Ishikawa (cell line): Measurements from ENCODE around the gene CREB3L2.

Source experiments
- CEBPB ChIP-seq: IDR thresholded peaks from 2 replicates; pipeline ENCODE4 v1.6.1; 2012
- CREB1 ChIP-seq: IDR thresholded peaks from 2 replicates; pipeline ENCODE4 v1.6.1; 2012; ENCODE audit warnings: low read depth
- EGR1 ChIP-seq: IDR thresholded peaks from 2 replicates; pipeline ENCODE4 v1.6.1; 2012
- EP300 ChIP-seq: IDR thresholded peaks from 2 replicates; pipeline ENCODE4 v1.6.1; 2012; ENCODE audit warnings: borderline replicate concordance
- FOXM1 ChIP-seq: IDR thresholded peaks from 2 replicates; pipeline ENCODE4 v1.6.1; 2012; ENCODE audit warnings: low read depth, borderline replicate concordance
- MAX ChIP-seq: IDR thresholded peaks from 2 replicates; pipeline ENCODE4 v1.6.1; 2012
- NFIC ChIP-seq: IDR thresholded peaks from 2 replicates; pipeline ENCODE4 v1.6.1; 2012
- RAD21 ChIP-seq: IDR thresholded peaks from 2 replicates; pipeline ENCODE4 v1.6.1; 2012; ENCODE audit warnings: low read depth
- REST ChIP-seq: IDR thresholded peaks from 2 replicates; pipeline ENCODE4 v1.6.1; 2012; ENCODE audit warnings: low read depth, mild to moderate bottlenecking
- TAF1 ChIP-seq: IDR thresholded peaks from 2 replicates; pipeline ENCODE4 v1.6.1; 2012; ENCODE audit warnings: low read depth, mild to moderate bottlenecking
- TCF12 ChIP-seq: IDR thresholded peaks from 2 replicates; pipeline ENCODE4 v1.6.1; 2012; ENCODE audit warnings: low read depth
- TEAD4 ChIP-seq: IDR thresholded peaks from 2 replicates; pipeline ENCODE4 v1.6.1; 2012
- USF1 ChIP-seq: IDR thresholded peaks from 2 replicates; pipeline ENCODE4 v1.6.1; 2012
- YY1 ChIP-seq: IDR thresholded peaks from 2 replicates; pipeline ENCODE4 v1.6.1; 2012; ENCODE audit warnings: low read depth
- ZBTB7A ChIP-seq: IDR thresholded peaks from 2 replicates; pipeline ENCODE4 v1.6.1; 2012; ENCODE audit warnings: low read depth

CREB3L2 gene

GRCh38 chr7:138044897-138045296 lies 43.0 kb upstream of the CREB3L2 start:
- TF ChIP-seq TAF1 (no peak), CEBPB (no peak), YY1 (no peak), MAX (no peak), EP300 (no peak), EGR1 (no peak)

GRCh38 chr7:138036135-138036534 lies 34.2 kb upstream of the CREB3L2 start:
- TF ChIP-seq MAX: no peak
- TF ChIP-seq RAD21: no peak
- no peak for TF ChIP-seq CEBPB
- no peak for TF ChIP-seq TAF1
- no peak for TF ChIP-seq TCF12
- TF ChIP-seq FOXM1: no peak
- TF ChIP-seq TEAD4: no peak
- no peak for TF ChIP-seq CREB1
- no peak for TF ChIP-seq REST
- TF ChIP-seq ZBTB7A: no peak
- no peak for TF ChIP-seq USF1
- no peak for TF ChIP-seq EGR1
- no peak for TF ChIP-seq YY1

GRCh38 chr7:138033241-138033640 lies 31.4 kb upstream of the CREB3L2 start:
- TF ChIP-seq TAF1 (no peak), ZBTB7A (no peak), NFIC (no peak), RAD21 (no peak), EP300 (no peak), TCF12 (no peak), CREB1 (no peak), YY1 (no peak), REST (no peak), EGR1 (no peak), FOXM1 (no peak), TEAD4 (no peak), USF1 (no peak), MAX (no peak), CEBPB (no peak)

GRCh38 chr7:138032770-138033169 lies 30.9 kb upstream of the CREB3L2 start:
- TF ChIP-seq TCF12: no peak
- no peak for TF ChIP-seq MAX
- no peak for TF ChIP-seq EGR1
- TF ChIP-seq REST: no peak
- TF ChIP-seq TAF1: no peak
- no peak for TF ChIP-seq ZBTB7A
- no peak for TF ChIP-seq RAD21
- no peak for TF ChIP-seq YY1
- TF ChIP-seq CREB1: no peak
- no peak for TF ChIP-seq NFIC
- no peak for TF ChIP-seq EP300
- no peak for TF ChIP-seq TEAD4
- no peak for TF ChIP-seq FOXM1
- no peak for TF ChIP-seq CEBPB
- no peak for TF ChIP-seq USF1
